Colon (tissue), 2 donors: ENCODE measurements around the gene RCSD1.

ENCODE experiments used
- FAIRE-seq: peaks from 2 replicates; lab custom pipeline; 2012; peaks lifted over from hg19 to GRCh38; lab: Jason Lieb, UNC
- donor health status: control.
- donor health status: control.

Gene RCSD1

GRCh38 chr1:167669209-167670124, 39.4 kb downstream of the RCSD1 start:
- no peak for FAIRE-seq

GRCh38 chr1:167670563-167670962, 40.5 kb downstream of the RCSD1 start:
- FAIRE-seq, result no peak

- FAIRE-seq, result no peak
Observed at GRCh38 chr1:167671727-167672511, 41.9 kb downstream of the RCSD1 start.

- FAIRE-seq, result no peak
Observed at GRCh38 chr1:167672831-167673230, 42.8 kb downstream of the RCSD1 start.

GRCh38 chr1:167673265-167673664, 43.2 kb downstream of the RCSD1 start:
- no peak for FAIRE-seq

GRCh38 chr1:167674156-167674555, 44.1 kb downstream of the RCSD1 start:
- FAIRE-seq, result no peak

- FAIRE-seq, result no peak
Observed at GRCh38 chr1:167675440-167675839, 45.4 kb downstream of the RCSD1 start.

GRCh38 chr1:167676205-167676915, 46.3 kb downstream of the RCSD1 start:
- no peak for FAIRE-seq

- FAIRE-seq, result no peak
Observed at GRCh38 chr1:167676916-167677848, 47.1 kb downstream of the RCSD1 start.

GRCh38 chr1:167678422-167678821, 48.4 kb downstream of the RCSD1 start:
- no peak for FAIRE-seq

GRCh38 chr1:167678838-167679237, 48.8 kb downstream of the RCSD1 start:
- no peak for FAIRE-seq

GRCh38 chr1:167679714-167680113, 49.7 kb downstream of the RCSD1 start:
- no peak for FAIRE-seq

GRCh38 chr1:167681024-167681423, 51.0 kb downstream of the RCSD1 start:
- no peak for FAIRE-seq

GRCh38 chr1:167681451-167682098, 51.5 kb downstream of the RCSD1 start:
- no peak for FAIRE-seq

GRCh38 chr1:167683226-167683625, 53.2 kb downstream of the RCSD1 start:
- FAIRE-seq, result no peak

- no peak for FAIRE-seq
Observed at GRCh38 chr1:167683641-167684502, 53.8 kb downstream of the RCSD1 start.

GRCh38 chr1:167685844-167686243, 55.8 kb downstream of the RCSD1 start:
- FAIRE-seq, result no peak

- FAIRE-seq, result no peak
Observed at GRCh38 chr1:167687919-167688519, 58.0 kb downstream of the RCSD1 start.

- no peak for FAIRE-seq
Observed at GRCh38 chr1:167689567-167689920, 59.5 kb downstream of the RCSD1 start.

- no peak for FAIRE-seq
Observed at GRCh38 chr1:167690053-167690452, 60.0 kb downstream of the RCSD1 start.
